Activated T-helper 1 cell treated with anti-CD3 and anti-CD28 coated beads, Interleukin-12 subunit alpha, Interleukin-12 subunit beta, Interleukin-2, Interleukin-4 antibody, amounts not matched to agents 30 ng/mL and 10 ng/mL and 1 ng/mL, durations not matched to agents 14 hours and 24 hours and 36 hours (primary cell): ENCODE data around the gene PLAU. TPM values are rescaled to one million over a fixed set of nuclear protein-coding genes. Genes with fewer than 3 reads are reported as not detected.
A peak's percentile ranks its signal among the peaks of the same experiment; 100 is the strongest.

Experiments
- DNase-seq: peaks from one replicate; pipeline ENCODE4 v3.0.0; 2021; ENCODE audit warnings: low spot score
- H3K27ac Mint-ChIP-seq: one replicate; pipeline ENCODE4 v1.8.0; 2021; ENCODE audit warnings: mild to moderate bottlenecking, mixed read lengths
- H3K27me3 Mint-ChIP-seq: one replicate; pipeline ENCODE4 v1.8.0; 2022; ENCODE audit warnings: mild to moderate bottlenecking, moderate library complexity, mixed read lengths; ENCODE audit not compliant: insufficient read depth
- H3K36me3 Mint-ChIP-seq: one replicate; pipeline ENCODE4 v1.8.0; 2021; ENCODE audit warnings: low read depth, mixed read lengths
- H3K4me1 Mint-ChIP-seq: one replicate; pipeline ENCODE4 v1.8.0; 2021; ENCODE audit warnings: low read depth, mixed read lengths
- H3K4me3 Mint-ChIP-seq: one replicate; pipeline ENCODE4 v1.8.0; 2021; ENCODE audit warnings: mild to moderate bottlenecking, moderate library complexity, mixed read lengths
- H3K9me3 Mint-ChIP-seq: one replicate; pipeline ENCODE4 v1.8.0; 2021; ENCODE audit warnings: mixed read lengths
- intact Hi-C: fragments of 100-400 bp; cut with micrococcal nuclease; formaldehyde crosslinking; loops from one replicate; pipeline ENCODE4 v1.15.1; 2024
- total RNA-seq: library from RNA; stranded (reverse); gene quantifications from 2 replicates; pipeline ENCODE4 v1.2.3, GENCODE V29; 2022

Gene PLAU
- total RNA-seq, 1 donor from 2014 or later: 0.60 TPM

- H3K9me3 Mint-ChIP-seq: no peaks in the 10 kb centered on the region
- intact Hi-C loops: no loop called here
- no peak overlapping the region for H3K4me3 Mint-ChIP-seq
- no peak for DNase-seq
- H3K4me1 Mint-ChIP-seq: peaks cover 38% of the 10 kb centered on the region
- no peaks in the 10 kb centered on the region for H3K36me3 Mint-ChIP-seq
- H3K27ac Mint-ChIP-seq: no peak overlapping the region
- H3K27me3 Mint-ChIP-seq: peaks cover 5% of the 10 kb centered on the region
These were observed 26.6 kb downstream of the PLAU start for GRCh38 chr10:73937333-73938043.

DNA sequence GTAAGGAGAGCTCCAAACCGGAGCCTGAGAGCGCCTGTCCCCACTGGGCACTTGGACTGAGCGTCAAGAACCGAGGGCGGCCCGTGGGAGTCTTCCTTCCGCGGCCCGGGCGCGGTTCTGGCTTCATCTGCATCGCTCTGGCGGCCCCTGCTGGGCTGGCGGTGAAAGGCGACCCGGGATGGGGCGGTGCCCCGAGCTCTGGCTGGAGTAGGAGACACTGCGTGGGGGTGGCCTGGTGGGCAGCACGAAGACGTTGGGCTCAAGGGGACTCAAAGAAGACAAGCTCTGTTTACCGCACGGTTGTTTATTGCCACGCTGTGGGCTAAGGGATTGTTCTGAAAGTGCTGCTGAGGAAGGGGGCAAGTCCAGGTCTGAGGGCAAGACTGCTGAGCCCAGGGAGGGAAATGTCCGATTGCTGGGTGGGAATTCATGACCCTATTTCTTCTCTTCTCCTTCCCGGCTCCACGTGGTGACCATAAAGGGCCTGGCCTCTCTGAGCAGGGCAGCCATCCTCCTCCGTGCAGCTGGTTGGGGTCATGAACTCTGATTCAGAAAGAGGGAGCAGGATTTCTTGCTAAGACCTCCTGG is 29.8 kb downstream of the PLAU start:
- Mint-ChIP-seq H3K36me3 (no peaks in the 10 kb centered on the region), H3K4me1 (peaks cover 24% of the 10 kb centered on the region), H3K27me3 (peaks cover 15% of the 10 kb centered on the region), H3K27ac (no peak overlapping the region), H3K4me3 (no peak overlapping the region), H3K9me3 (no peaks in the 10 kb centered on the region)
- intact Hi-C loops: loop anchor here (1.0 to 2.0 kb wide), 3 partner anchors 54 to 91 kb away; no protein-coding TSS in a partner anchor
- DNase-seq: peak; percentile 80

DNA sequence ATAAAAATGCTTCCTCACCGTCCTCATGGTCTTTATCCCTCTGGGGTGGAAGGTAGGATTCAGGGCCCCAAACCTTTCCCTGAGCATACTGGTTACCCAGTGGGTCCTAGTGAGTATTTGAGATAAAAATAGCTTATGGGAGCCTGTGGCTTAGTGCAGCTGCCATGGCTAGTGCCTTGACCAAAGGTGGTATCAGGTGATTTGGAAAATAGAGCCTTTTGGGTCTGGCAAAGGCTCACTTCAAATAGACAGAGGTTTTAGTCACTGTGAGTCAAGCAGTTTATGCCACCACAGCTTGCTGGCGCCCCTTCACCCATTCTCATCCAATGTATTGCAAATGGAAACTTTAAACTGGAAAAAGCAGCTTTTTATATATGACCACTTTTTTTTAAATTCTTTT is 30.4 kb downstream of the PLAU start:
- Mint-ChIP-seq H3K36me3 (no peaks in the 10 kb centered on the region), H3K4me3 (no peak overlapping the region), H3K4me1 (peaks cover 24% of the 10 kb centered on the region), H3K27me3 (peaks cover 17% of the 10 kb centered on the region), H3K27ac (no peak overlapping the region), H3K9me3 (no peaks in the 10 kb centered on the region)
- intact Hi-C loops: loop anchor here (2.0 kb wide), 1 partner anchor 62 kb away; no protein-coding TSS in a partner anchor
- no peak for DNase-seq

GRCh38 chr10:73944356-73945100 is 33.6 kb downstream of the PLAU start:
- Mint-ChIP-seq H3K4me1 (peaks cover 9% of the 10 kb centered on the region), H3K36me3 (no peaks in the 10 kb centered on the region), H3K9me3 (no peaks in the 10 kb centered on the region), H3K4me3 (no peak overlapping the region), H3K27me3 (peaks cover 24% of the 10 kb centered on the region), H3K27ac (no peak overlapping the region)
- intact Hi-C loops: no loop called here
- DNase-seq: no peak

- Mint-ChIP-seq H3K9me3 (no peaks in the 10 kb centered on the region), H3K36me3 (no peaks in the 10 kb centered on the region), H3K4me3 (no peak overlapping the region), H3K27ac (no peak overlapping the region), H3K4me1 (no peaks in the 10 kb centered on the region), H3K27me3 (peaks cover 28% of the 10 kb centered on the region)
- no peak for DNase-seq
- intact Hi-C loops: no loop called here
These were observed 35.6 kb downstream of the PLAU start for GRCh38 chr10:73946253-73947145.

- no peak for DNase-seq
- intact Hi-C loops: no loop called here
- H3K36me3 Mint-ChIP-seq: no peaks in the 10 kb centered on the region
- H3K27ac Mint-ChIP-seq: no peak overlapping the region
- peaks cover 20% of the 10 kb centered on the region for H3K27me3 Mint-ChIP-seq
- H3K4me3 Mint-ChIP-seq: no peak overlapping the region
- H3K4me1 Mint-ChIP-seq: peaks cover 8% of the 10 kb centered on the region
- no peaks in the 10 kb centered on the region for H3K9me3 Mint-ChIP-seq
These were observed 38.2 kb downstream of the PLAU start for GRCh38 chr10:73948947-73949633.

DNA sequence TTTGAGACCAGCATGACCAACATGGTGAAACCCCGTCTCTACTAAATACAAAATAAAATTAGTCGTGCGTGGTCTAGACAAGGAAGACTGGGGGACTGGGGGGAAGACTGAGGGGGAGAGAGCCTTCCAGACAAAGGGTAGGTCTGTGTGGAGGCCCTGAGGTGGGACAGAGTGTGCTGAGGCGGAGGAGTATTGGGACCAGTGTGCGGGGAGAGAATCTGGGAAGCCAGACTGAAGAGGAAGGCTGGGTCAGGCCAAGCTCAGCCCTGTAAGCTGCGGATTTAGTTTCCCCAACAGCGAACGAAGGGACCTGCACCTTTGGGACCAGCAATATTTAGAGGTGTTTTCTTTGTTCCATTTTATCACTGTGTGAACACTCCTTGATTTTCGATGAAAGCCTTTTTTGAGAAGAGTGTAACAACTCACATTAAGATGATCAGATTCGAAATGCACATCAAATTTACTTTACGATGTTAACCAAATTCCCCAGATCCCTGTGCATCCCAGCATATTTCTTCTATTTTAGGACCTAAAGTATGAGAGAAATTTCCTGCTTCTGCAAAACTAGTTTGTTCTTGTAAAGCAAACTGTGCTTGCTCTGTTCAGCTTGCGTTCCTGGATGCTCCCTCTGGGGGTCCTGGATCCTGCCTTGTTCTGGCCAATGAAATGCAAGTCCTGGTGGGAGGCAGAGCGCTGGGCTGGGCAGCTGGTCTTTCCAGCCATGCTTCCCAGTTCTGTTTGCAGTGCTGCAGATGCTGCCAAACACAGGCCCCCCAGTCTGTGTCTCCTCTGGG is 39.4 kb downstream of the PLAU start:
- no peak for DNase-seq
- intact Hi-C loops: no loop called here
- Mint-ChIP-seq H3K27me3 (peaks cover 16% of the 10 kb centered on the region), H3K9me3 (no peaks in the 10 kb centered on the region), H3K36me3 (no peaks in the 10 kb centered on the region), H3K4me3 (no peak overlapping the region), H3K4me1 (peaks cover 12% of the 10 kb centered on the region), H3K27ac (no peak overlapping the region)

DNA sequence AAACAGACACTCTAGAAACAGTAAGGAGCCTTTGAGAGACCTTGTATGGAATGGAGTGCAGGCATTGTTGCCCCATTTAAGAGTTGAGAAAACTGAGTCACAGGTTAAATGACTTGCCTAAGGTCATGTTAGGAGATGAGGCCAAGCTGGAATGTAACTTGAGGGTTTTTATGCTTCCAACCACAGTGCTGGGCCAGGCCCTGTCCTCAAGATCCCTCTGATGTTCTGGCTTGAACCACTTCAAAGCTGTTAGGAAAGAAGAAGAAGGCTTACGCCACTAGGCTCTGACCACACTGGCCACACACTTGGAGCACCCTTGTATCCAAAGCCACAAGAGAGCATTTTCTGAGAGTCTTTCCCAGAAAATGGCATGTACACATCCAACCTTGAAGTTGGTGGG is 42.7 kb downstream of the PLAU start:
- intact Hi-C loops: no loop called here
- Mint-ChIP-seq H3K4me1 (peaks cover 29% of the 10 kb centered on the region), H3K36me3 (no peaks in the 10 kb centered on the region), H3K9me3 (no peaks in the 10 kb centered on the region), H3K4me3 (no peak overlapping the region), H3K27me3 (peaks cover 4% of the 10 kb centered on the region), H3K27ac (no peak overlapping the region)
- DNase-seq: no peak

DNA sequence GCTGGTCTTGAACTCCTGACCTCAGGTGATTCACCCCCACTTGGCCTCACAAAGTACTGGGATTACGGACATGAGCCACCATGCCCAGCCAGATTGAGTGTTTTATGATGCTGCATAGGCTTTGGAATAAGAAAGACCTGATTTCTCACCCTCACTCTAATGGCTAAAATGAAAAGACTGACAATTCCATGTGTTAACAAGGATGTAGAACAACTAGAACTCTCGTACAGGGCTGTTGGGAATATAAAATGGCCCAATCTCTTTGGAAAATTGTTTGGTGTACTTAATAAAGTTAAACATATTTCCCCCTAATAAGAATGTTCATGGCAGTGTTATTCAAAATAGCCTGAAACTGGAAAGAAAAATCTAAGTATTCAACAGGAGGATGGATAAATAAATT is 43.8 kb downstream of the PLAU start:
- peaks cover 38% of the 10 kb centered on the region for H3K4me1 Mint-ChIP-seq
- peaks cover 4% of the 10 kb centered on the region for H3K27me3 Mint-ChIP-seq
- no peaks in the 10 kb centered on the region for H3K9me3 Mint-ChIP-seq
- DNase-seq: no peak
- no peak overlapping the region for H3K27ac Mint-ChIP-seq
- intact Hi-C loops: loop anchor here (5.0 kb wide), 2 partner anchors 32 to 223 kb away; no protein-coding TSS in a partner anchor
- no peak overlapping the region for H3K4me3 Mint-ChIP-seq
- H3K36me3 Mint-ChIP-seq: no peaks in the 10 kb centered on the region

DNA sequence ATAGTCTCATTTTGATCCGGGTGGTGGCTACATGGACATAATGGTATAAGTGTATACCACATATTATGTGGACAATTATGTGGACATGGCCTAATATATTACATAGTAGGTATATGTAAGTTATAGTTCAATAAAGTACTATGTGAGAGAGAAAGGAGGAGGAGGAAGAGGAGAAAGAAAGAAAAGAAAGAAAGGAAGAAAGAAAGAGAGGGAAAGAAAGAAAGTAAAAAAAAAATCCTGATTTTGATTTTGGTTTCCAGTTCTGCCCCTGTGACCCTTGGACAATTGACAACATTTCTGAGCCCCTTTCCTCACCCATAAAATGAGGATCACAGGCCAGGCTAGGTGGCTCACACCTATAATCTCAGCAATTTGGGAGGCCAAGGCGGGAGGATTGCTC is 44.8 kb downstream of the PLAU start:
- Mint-ChIP-seq H3K9me3 (no peaks in the 10 kb centered on the region), H3K27me3 (no peaks in the 10 kb centered on the region), H3K27ac (no peak overlapping the region), H3K4me1 (peaks cover 48% of the 10 kb centered on the region), H3K4me3 (no peak overlapping the region), H3K36me3 (no peaks in the 10 kb centered on the region)
- DNase-seq: no peak
- intact Hi-C loops: loop anchor here (1.0 to 5.0 kb wide), 7 partner anchors 19 to 222 kb away; partner anchors contain the start of gene VCL

DNA sequence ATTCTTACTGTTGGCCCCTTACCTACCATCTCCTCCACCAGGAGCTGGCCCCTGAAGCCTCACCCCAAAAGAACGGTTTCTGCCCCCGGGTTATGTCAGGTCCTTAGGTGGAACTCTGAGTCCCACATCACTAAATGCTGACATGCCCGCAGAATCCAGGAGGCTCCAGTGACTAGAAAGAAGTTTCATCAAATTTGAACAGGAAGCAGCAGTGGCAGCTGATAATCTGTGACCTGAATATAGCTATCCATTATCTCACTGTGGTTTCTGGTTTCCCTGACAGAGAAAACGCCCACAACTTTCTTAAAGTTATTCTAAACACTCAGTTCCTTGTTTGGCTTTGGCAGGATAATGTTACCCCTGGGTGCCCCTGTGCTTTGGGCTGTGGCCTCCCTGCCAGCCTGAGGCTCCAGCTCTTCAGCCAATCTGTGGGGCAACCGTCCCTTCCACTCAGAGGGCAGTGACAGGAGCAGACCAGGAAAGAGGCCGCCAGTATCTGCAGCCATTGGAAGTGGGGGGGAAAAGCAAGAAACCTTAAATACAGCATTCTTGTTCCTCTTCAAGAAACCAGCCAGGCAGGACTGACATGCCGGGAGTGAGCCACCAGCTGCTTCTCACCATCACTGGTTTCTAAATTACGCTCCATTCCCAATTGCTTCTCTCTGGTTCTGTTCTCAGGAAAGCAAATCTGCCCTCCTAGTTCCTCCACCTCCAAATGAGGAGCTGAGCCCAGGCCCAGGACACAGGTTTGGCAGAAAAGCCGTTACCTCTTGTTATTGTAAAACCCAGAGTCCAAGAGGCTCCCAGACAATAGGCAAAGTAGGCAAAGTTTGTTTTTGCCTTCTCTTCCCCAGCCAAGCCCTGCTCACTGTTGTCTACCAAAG is 45.8 kb downstream of the PLAU start:
- H3K9me3 Mint-ChIP-seq: no peaks in the 10 kb centered on the region
- H3K27ac Mint-ChIP-seq: peak overlapping the region; percentile 81
- peak overlapping the region; percentile 49 for H3K4me3 Mint-ChIP-seq
- intact Hi-C loops: loop anchor here (1.0 to 5.0 kb wide), 8 partner anchors 18 to 221 kb away; partner anchors contain the start of gene VCL
- H3K27me3 Mint-ChIP-seq: no peaks in the 10 kb centered on the region
- H3K36me3 Mint-ChIP-seq: no peaks in the 10 kb centered on the region
- peaks cover 48% of the 10 kb centered on the region for H3K4me1 Mint-ChIP-seq
- peak; percentile 20 for DNase-seq
